Glomerular endothelial cell (primary cell): ENCODE data around the gene FEZF1. TPM values are rescaled to one million over a fixed set of nuclear protein-coding genes. Genes with fewer than 3 reads are reported as not detected.
"Not testable (repeated sequence)": the region's sequence is repeated elsewhere in the genome, so short reads cannot be mapped to it uniquely, and the experiment has no call there.

ENCODE experiments used
- DNase-seq: peaks from one replicate; pipeline ENCODE4 v3.0.0-alpha.2; 2011; ENCODE audit warnings: low read depth, low spot score; ENCODE audit errors: extremely low read depth
- total RNA-seq: library from RNA; depleted of rRNA; stranded (reverse); fragments of >200 nt; gene quantifications from 2 replicates; pipeline ENCODE4 v1.2.3, GENCODE V29; 2015

The FEZF1 gene
- total RNA-seq, 1 donor from 2014 or later, result not detected

DNA sequence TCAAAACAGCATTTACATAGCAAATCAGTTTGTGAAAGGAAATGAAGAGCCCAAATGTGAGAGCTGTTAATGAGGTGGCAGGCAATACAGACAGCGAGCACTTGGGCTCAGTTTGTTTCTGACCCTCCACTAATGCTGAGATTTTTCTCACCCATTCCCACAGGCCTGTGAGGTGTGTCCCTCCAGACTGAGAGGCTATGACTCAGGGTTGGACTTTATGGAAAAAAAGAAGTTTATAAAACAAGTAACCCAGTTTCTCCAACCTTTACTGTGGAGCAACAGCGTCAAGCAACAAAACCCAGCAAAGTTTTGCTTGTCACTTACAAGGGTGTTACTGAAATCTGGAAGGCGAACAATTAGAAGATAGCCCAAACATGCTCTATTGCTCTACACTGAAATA lies 4.9 kb upstream of the FEZF1 start:
- DNase-seq, result no peak

DNA sequence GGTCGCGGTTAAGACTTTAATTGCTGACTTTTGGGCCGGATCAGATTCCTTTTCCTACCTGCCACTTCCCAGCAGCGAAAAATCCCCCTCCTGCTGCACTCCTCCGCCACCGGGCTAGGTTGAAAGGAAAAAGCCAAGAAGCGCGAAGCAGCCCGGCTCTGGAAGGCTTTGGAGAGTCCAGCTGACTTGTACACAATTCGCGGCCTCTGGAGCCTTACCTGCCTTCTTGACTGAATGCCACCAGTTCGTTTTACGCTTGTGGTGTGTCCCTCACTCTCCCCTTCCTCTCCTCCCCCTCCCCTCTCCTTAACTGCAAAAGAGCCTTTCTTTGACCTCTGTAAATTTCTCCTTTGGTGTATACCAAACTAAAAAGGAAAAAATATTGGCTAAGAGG lies 2.7 kb upstream of the FEZF1 start:
- no peak for DNase-seq

DNA sequence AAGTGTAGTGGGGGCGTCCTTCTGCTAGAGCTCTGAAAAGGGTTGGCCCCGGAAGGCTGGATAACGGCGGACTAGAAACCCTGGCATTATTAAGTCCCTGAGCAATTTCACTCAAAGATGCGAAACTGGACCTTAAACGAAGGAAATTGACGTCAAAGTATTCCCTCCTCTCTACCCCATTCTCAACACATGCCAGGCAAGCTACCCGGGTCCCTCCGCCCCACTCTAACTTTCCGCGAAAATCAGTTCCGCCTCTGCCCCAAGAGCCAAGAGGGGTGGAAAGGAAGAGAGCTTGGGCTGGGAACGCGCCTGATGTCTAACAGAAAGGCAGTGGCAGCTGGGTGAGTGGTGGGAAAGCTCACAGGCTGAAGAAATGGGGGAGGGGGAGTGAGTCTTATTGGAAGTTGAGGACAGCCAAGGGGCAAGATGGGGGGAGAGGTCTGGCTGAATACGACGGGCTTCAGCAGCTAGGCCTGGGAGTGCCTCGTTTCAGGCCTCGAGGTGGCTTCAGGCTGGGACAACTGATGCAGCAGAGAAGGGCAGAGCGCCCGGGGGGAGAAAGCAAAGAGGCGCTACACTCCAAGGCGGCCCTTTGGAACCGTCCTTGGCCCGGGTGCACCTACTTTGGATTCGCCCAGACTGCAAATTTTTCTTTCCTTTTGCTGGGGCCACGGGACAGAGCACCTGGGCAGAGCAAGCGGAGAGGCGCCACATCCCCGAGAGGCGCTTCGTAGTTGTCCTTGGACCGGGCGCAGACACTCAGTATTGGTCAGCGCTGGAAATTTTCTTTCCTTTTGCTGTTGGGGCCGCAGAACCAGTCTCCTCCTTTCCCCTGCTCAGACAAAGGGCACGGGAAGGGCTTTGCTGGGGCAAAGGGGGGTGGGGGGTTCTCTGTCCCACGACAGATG lies 2.0 kb upstream of the FEZF1 start:
- DNase-seq, result no peak

DNA sequence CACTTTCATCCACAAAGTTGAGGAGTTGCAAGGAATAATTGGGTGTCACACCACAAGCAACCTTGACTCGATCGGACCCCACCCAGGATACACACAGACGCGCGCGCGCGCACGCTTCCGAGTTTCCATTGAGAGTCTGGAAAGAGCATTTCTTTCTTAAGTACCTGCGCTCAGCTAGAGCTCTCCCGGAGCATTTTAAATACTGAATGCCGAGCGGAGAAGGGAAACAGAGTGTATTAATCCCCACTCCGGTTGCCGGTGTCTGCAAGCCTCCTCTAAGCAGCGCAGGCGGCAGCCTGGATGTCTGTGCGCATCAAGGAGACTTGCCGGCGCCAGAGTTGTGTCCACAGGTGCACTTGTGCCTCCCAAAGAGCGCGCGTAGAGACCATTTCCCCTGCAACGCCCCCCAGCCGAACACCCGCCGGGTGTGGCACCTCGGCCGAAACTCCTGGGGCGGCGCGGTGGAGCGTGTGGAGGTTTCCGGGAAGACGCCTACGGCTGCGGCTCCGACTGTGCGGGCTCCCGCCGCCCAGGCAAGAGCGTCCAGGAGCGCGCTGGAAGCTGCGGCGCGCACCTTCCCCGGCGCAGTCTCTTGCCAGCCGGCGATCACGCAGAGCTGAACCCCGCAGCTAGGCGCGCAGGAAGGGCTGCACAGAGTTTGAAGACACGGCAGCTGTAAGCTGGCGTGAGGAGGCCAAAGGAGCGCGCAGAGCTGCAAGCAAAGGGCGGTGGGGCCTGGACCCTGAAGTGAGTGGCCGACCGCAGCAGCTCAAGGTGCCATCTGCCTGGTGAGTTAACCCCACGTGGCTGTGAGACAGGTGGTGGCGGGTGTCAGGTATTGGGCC lies 1.1 kb upstream of the FEZF1 start:
- DNase-seq, result no peak

DNA sequence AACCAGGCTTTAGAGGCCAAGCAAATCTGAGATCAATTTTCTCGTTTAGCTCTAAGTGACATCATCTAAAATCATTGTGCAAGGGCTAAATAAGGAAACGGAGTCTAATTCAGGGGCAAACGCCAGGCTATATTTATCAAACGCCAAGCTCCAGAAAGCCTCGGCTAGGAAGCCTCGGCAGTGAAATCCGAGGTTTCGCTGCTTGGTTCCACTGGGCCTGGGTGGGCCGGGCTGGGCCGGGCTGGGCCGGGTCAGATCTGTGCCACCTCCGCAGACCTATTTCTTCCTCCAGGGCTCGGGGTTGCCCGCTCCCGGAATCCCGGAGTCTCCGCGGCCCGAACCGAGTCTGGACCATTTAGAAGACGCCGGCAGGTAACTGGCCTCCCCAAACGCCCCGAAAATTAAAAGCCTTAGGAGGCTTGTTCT lies 459 bp upstream of the FEZF1 start:
- no peak for DNase-seq

DNA sequence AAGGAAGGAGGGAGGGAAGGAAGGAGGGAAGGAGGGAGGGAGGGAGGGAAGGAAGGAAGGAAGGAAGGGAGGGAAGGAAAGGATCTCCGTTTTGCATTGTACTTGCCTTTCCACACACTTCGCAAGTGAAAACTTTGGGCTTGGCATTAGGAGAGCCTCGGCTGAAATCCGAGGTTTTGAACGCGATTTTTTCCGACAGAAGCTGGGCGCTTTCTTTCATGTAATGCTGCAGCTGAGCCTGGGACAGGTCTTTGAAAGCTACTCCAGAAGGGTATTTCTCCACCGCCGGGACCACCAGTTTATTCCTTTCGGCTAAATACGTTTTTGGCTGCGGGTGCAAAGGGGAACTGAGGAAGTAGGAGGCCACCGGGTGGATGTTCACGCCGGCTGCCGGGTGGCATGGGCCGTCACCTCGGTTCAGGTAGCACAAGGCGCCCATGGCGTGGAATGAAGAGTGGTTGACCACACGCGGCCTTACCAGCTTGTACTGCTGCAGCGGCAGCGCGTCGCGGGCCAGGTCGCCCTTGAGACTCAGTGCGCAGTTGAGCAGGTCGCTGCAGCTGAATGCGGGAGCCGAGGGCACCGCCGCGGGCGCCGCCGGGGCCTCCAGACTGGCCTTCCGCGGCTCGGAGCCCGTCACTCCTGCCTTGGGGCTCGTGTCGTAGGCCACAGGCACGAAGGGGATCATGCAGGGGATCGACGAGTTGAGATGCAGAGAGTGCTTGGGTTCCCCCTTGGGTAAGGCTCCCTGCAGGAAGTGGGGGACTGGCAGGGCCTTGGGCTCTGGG lies 825 bp downstream of the FEZF1 start:
- DNase-seq, result no peak

DNA sequence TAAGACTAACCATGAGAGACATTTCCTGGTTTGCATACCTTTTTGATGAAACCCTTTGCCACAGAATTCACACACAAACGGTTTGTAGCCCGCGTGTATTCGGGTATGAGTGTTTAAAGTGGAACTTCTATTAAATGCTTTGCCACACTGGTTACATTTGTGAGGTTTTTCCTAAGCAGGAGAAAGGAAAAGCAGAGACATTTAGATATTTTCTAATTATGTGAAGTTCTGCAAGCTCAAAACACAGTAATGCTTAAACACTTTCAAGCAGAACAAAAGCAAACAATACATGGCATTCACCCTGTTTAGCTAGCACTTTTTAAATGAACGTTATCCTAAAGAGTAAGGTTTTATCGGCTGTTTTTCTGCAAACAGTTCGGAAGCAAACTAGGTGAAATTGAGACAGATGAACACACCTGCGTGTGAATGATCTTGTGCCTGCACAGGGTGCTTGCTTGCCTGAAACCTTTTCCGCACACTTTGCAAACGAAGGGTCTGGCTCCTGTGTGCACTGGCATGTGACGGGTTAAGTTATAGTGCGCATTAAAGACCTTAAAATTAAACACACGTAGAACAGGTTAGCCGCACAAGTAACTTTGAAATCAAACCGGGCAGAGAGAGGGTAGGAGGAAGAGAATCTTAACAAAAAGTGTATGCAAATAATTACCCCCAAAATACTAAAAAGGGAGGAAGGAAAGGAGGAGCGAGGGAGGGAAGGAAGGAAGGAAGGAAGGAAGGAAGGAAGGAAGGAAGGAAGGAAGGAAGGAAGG lies 1.6 kb downstream of the FEZF1 start:
- DNase-seq, result no peak

DNA sequence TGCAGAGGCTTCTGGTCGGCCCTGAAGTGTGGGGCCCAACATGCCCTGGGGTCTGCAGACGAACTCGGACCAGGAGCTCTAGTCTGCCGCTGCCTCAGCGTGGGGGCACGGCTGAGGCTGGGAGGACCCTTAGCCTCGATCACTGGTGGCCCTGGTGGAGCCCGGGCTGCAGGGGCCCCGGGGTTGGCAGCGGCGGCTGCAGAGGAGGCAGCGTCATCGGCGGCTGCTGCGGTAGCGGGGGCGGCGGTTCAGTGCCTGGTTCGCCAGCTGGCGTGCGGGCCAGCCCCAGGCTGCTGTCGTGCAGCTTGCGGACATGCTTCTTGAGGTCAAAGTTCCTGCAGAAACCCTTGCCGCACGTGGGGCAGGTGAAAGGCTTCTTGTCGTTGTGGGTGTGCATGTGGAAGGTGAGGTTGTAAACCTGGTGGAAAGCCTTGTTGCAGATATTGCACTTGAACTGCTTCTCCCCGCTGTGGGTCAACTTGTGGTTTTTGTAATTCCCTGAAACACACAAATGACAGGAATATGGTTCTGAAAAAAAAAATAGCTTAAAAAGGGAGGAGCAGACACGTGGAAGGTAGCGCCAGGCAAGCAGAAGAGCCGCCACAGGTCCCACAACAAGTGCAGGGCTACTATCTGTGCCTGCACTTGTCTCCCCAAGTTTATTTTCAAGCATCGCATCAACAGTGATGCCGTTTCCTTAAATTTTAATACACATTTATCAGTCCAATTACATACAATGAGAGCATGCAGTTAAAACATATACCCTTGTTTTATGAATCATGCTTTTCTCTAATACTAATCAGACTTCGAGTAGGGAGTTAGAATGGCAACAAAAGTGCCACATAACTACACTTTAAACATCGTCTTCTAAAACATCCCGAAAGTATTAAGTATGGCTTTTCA lies 2.4 kb downstream of the FEZF1 start:
- no peak for DNase-seq

DNA sequence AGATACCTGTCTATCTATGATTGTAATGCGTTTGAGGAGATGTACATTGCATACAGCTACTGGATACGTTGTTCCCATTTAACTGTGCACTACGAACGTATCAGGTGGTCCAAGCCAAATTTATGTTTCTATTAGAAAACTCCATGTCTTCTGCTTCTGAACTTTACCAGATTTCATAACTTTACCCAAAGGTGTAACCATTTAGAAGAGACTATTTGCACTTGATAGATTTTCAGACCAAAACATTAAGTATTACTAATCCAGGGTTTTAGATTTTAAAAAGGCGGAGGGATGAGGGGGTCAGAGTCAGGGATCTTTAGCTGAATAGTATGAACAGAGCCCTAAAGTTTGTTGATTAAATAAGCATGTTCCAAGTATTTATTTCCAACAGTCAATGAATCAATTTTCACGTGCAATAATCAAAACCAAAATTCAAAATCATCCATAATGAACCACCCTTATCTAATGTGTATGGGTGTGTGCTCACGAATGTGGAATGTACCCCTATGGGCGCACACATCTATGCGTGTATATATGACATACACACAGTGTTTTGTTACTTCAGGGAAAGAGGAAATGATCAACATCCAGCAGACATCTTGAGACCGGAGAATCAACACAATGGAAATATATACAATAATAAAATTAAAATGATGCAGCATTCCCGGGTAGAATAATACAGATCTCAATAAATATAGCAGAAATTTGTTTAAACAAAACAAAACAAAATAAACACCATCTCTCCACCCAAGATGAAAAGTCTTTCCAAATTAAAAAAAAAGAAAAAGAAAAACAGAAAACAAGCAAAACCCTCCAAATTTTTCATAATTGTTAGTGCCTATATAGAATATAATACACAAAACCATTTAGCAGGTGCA lies 3.4 kb downstream of the FEZF1 start:
- no peak for DNase-seq

DNA sequence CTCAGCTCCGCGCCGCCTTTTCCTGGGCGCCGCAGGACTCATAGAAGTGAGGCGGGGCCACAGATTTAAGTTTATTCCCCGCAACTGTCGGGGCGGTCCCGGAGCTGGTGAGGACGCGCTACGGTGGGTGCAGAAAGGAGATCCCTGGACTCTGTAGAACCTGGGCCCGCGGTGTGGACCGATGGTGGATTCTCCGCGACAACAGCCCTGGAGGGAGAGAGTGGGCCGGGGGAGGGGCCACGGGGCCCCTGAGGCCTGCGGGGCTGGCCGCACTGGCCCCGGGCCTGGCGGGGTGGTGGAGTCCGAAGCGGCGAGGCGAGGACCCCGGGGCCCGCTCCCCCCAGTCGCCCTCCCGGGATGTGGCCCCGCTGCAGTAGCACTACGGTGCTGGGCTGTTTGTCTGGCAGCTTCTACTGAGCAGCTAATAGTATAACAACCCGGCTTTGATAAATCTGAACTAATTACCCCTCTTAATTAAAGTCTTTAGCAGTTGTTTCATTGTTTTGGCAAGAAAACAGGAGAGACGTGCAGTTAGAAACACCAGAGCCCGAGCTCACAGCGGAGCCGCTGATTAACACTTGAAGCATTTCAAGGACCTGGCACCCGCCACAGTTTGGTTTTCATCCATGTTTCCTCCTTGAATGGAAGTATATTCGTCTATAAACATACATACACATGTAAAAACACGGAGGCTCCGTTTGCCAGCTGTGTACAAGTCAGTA lies 4.2 kb downstream of the FEZF1 start:
- no peak for DNase-seq

DNA sequence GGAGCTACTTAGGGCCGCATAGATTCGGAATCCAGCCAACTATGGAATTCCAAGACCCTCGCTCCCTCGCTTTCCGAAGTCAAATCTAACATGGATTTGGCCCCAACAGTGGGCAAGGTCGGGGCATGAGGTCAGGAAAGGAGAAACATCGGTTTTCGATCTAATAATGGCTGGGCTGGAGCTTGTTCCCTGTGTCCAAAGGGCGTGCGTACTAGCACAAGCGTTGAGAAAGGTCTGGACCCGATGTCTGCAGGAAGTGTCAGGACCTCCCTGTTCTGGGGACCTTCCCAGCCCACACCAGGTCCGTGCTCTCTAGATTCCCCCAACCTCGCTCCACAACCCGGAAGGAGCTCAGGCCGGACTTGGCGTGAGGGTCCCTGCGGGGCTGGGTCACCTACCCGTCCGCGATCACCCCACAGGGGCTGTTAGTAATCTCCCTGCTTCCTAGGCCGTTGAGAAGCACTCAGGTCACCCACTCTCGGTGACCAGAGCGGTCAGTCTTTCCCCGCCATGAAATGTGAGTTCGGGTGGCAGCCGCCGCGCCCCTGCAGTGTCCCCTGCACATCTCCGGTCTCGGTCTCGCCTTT lies 4.8 kb downstream of the FEZF1 start:
- DNase-seq, result no peak

DNA sequence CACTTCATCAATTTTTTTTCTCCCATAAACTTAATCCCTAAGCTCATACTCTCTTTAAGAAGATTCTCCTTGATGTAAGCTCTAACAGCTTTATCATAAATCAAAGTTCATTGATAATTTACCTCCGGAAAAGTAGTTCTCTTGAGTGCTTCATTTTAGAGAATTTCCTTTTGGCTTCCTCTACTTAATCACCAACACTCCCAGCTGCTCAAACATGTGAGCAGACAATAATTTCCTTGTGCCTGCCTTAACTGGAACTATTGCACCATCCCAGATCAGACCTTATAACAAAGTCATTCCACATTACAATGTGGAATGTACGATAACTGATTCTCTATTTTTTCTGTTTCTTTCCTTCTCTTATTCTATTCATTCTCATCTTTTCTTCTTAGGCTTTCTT lies 5.9 kb downstream of the FEZF1 start:
- no peak for DNase-seq

DNA sequence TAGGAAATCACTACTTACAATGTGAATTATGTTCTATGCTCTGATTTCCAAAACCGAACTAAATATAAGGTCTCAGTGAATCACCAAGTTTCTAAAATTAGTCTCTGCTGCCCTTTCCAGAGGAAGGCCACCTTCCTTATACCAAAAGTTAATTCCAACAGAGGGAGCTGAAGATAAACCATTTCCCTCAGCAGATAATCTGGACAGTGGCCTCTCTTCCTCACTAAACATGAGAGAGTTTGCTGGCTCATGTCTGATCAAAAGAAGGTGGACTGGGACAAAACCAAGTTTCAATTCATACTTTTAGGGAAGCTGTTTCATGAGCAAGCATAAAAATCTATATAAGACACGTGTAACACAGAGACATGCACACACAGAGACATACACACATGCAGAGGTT lies 6.4 kb downstream of the FEZF1 start:
- no peak for DNase-seq

DNA sequence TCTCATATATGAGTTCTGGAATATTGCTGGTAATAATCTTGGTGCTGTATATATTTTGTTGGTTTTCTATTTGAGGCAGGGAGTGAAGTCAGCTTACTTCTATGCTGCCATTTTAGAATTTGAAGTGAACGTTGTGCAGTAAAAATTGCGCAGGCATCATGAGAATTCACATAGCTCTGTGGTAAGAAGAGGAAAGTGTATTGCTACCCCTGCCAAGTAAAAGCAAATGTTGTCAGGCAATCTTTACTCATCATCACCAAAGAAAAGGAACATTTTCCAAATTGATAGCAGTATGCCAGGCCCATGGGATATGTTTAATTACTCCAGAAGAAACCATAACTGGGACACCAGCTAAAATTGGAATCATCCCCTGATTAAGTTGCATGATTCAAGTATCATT lies 13.4 kb downstream of the FEZF1 start:
- DNase-seq, result no peak

DNA sequence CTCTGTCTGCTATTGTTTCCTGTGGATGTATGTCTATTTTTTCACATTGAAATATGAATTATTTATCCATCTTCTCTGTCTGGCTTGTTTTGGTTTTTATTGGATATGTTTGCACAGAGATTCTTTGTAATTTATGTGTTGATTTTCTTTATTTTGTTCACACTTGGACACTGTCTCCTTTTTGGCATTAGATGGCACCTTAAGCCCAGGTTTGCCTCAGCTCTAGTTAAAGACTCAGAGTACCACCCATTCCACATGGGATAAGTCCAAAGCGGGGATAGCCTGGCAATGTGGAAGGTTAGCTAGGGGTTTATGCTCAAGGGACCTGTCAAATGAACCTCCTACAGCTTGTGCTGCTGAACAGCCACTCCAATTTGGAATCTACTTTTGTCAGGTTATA lies 14.1 kb downstream of the FEZF1 start:
- DNase-seq, result no peak

DNA sequence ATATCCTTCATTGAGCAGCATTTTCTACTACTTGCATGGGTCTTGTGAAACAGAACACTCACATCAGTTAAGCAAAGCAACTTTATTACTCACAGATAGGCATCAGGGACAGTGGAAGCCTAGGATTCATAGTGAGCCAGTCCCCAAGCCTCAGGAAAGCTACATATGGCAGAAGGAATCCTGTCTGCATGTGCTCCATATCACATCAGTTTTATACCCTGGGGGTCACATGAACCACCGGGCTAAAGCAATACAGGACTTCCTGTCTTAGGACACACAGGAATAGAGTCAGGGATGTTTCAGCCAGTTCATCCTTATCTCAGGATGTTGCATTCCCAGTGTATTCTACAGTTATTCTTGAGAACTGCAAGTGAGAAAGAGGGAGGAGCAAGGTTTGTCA lies 15.1 kb downstream of the FEZF1 start:
- no peak for DNase-seq

DNA sequence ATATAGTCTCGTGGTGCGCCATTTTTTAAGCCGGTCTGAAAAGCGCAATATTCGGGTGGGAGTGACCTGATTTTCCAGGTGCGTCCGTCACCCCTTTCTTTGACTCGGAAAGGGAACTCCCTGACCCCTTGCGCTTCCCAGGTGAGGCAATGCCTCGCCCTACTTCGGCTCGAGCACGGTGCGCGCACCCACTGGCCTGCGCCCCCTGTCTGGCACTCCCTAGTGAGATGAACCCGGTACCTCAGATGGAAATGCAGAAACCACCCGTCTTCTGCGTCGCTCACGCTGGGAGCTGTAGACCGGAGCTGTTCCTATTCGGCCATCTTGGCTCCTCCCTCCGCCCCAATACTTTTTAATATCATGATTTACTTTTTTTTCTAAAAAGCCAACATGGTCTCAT lies 19.9 kb downstream of the FEZF1 start:
- DNase-seq, result not testable (repeated sequence)
